Thyroid gland (tissue), 4 donors: ENCODE data around the gene VMP1. TPM values are rescaled to one million over a fixed set of nuclear protein-coding genes. Genes with fewer than 3 reads are reported as not detected.

Experiments
- DNase-seq, 2 donors: peaks; one replicate each; pipeline ENCODE4 v3.0.0-alpha.2; 2019
- H3K27ac ChIP-seq, 3 donors: fragments of 200-600 bp; sonication (generic); 1 replicate in 2 of 3; 2 replicates in 1 of 3; pipeline ENCODE4 v1.5.1; 2016 to 2019; ENCODE audit warnings: mild to moderate bottlenecking in 1 of 3, moderate library complexity in 1 of 3
- H3K27me3 ChIP-seq: fragments of 200-600 bp; sonication (generic); one replicate; pipeline ENCODE4 v1.5.1; 2019
- H3K36me3 ChIP-seq, 2 donors: fragments of 200-600 bp; sonication (generic); one replicate each; pipeline ENCODE4 v1.5.1; 2016 to 2019
- H3K4me1 ChIP-seq, 2 donors: fragments of 200-600 bp; sonication (generic); one replicate each; pipeline ENCODE4 v1.5.1; 2017 to 2019
- H3K4me3 ChIP-seq, 3 donors: fragments of 200-600 bp; sonication (generic); replicated peaks in 1 of 3; 1 replicate in 2 of 3; 2 replicates in 1 of 3; pipeline ENCODE4 v1.5.1; 2016; ENCODE audit warnings: mild to moderate bottlenecking in 1 of 3
- H3K9me3 ChIP-seq: fragments of 200-600 bp; sonication (generic); one replicate; pipeline ENCODE4 v1.5.1; 2017
- POLR2A ChIP-seq, 2 donors: fragments of 450-650 bp; IDR thresholded peaks; one replicate each; pipeline ENCODE4 v1.6.1; 2017; ENCODE audit warnings: antibody characterized with exemption in 2 of 2, mild to moderate bottlenecking in 2 of 2, moderate library complexity in 1 of 2
- WGBS, 2 donors: methylation state at CpG; one replicate each; pipeline ENCODE4 v1.1.5; 2017; 5-methylcytosine and 5-hydroxymethylcytosine counted together
- intact Hi-C: fragments of 100-400 bp; cut with DNase I; formaldehyde crosslinking; loops from one replicate; pipeline ENCODE4 v1.15.1; 2023
- total RNA-seq, 4 donors: library from RNA; depleted of rRNA; stranded (reverse); fragments of >200 nt; gene quantifications; one replicate each; pipeline ENCODE4 v1.2.3, GENCODE V29; 2016
- TF ChIP-seq, protein P1 (sequence below), 6 experiments: fragments of 200-600 bp in 3 of 6; fragments of 450-650 bp in 3 of 6; sonication (generic) in 3 of 6; IDR thresholded peaks; one replicate each; pipeline ENCODE4 v1.5.1; 2016 to 2019; ENCODE audit warnings: antibody characterized with exemption in 6 of 6, mild to moderate bottlenecking in 2 of 6, inconsistent platforms in 1 of 6, moderate library complexity in 1 of 6

VMP1 gene
- total RNA-seq, 4 donors from 2014 or later: 98.5 to 168 (median 125) TPM

DNA sequence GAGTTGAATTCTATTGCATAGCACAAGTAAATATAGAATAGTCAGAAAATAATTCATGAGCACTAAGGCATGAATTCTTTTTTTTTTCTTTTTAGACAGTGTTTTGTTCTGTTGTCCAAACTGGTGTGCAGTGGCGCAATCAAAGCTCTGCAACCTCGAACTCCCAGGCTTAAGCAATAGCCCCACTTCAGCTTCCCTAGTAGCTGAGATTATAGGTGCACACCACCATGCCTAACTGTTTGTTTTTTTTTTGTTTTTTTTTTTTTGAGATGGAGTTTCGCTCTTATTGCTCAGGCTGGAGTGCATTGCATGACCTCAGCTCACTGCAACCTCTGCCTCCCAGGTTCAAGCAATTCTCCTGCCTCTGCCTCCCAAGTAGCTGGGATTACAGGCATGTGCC, 168.7 kb downstream of the VMP1 start:
- Histone ChIP-seq H3K36me3 (peaks cover 21 to 29% of the 10 kb centered on the region in 2 donors), H3K4me3 (no peak overlapping the region), H3K27me3 (no peaks in the 10 kb centered on the region), H3K9me3 (no peaks in the 10 kb centered on the region), H3K4me1 (no peaks in the 10 kb centered on the region), H3K27ac (no peak overlapping the region)
- no peak for DNase-seq
- TF ChIP-seq, protein P1, sequence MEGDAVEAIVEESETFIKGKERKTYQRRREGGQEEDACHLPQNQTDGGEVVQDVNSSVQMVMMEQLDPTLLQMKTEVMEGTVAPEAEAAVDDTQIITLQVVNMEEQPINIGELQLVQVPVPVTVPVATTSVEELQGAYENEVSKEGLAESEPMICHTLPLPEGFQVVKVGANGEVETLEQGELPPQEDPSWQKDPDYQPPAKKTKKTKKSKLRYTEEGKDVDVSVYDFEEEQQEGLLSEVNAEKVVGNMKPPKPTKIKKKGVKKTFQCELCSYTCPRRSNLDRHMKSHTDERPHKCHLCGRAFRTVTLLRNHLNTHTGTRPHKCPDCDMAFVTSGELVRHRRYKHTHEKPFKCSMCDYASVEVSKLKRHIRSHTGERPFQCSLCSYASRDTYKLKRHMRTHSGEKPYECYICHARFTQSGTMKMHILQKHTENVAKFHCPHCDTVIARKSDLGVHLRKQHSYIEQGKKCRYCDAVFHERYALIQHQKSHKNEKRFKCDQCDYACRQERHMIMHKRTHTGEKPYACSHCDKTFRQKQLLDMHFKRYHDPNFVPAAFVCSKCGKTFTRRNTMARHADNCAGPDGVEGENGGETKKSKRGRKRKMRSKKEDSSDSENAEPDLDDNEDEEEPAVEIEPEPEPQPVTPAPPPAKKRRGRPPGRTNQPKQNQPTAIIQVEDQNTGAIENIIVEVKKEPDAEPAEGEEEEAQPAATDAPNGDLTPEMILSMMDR (IDR thresholded peaks at IDR 0.05): no peak
- no peak for TF ChIP-seq POLR2A (IDR thresholded peaks at IDR 0.05)
- intact Hi-C loops: no loop called here
- WGBS, 2 donors: 94 to 96% methylated on average over 3 of the region's 3 CpGs

DNA sequence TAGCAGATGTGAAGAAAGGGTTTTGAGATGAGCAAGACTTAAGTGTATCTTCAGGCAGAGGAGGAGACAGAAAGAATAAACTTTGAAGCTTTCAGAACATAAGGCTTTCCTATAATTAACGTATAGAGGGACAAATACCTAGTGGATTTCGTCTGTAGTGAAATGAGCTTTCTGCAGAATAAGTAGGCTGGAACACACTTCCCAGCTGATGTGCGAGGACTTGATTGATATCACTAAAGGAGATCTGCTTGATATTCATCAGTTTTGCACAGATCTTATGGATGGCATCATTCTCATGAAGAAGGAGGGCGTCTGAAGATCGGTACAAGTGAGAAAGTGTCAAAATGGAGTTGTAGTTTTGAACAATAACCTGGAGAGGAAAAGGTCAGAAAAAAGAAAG, 170.5 kb downstream of the VMP1 start:
- Histone ChIP-seq H3K9me3 (no peaks in the 10 kb centered on the region), H3K27me3 (no peaks in the 10 kb centered on the region), H3K36me3 (peaks cover 24 to 31% of the 10 kb centered on the region in 2 donors), H3K27ac (no peak overlapping the region), H3K4me1 (no peaks in the 10 kb centered on the region), H3K4me3 (no peak overlapping the region)
- DNase-seq: no peak
- intact Hi-C loops: no loop called here
- no peak for TF ChIP-seq POLR2A (IDR thresholded peaks at IDR 0.05)
- TF ChIP-seq, protein P1 (IDR thresholded peaks at IDR 0.05): no peak
- 93 to 94% methylated on average over 5 of the region's 5 CpGs for WGBS, 2 donors

DNA sequence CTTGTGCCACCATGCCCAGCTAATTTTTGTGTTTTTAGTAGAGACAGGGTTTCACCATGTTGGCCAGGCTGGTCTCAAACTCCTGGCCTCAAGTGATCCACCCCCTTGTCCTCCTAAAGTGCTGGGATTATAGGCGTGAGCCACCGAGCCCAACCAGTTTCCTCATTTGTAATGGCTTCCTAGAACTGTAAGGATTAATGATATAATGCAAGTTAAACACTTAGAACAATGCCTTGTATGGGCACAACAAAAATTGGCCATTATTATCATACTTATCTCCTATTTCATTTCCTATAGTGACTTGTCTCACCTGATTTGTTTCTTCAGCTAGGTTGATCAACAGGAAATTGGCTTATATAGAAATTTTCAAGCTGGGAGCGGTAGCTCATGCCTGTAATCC, 171.2 kb downstream of the VMP1 start:
- Histone ChIP-seq H3K4me1 (no peaks in the 10 kb centered on the region), H3K27me3 (no peaks in the 10 kb centered on the region), H3K36me3 (peaks cover 27 to 38% of the 10 kb centered on the region in 2 donors), H3K9me3 (no peaks in the 10 kb centered on the region), H3K4me3 (no peak overlapping the region), H3K27ac (no peak overlapping the region)
- intact Hi-C loops: no loop called here
- TF ChIP-seq, protein P1 (IDR thresholded peaks at IDR 0.05): no peak
- no peak for TF ChIP-seq POLR2A (IDR thresholded peaks at IDR 0.05)
- WGBS, 2 donors: 91 to 95% methylated on average over 3 of the region's 3 CpGs
- no peak for DNase-seq

DNA sequence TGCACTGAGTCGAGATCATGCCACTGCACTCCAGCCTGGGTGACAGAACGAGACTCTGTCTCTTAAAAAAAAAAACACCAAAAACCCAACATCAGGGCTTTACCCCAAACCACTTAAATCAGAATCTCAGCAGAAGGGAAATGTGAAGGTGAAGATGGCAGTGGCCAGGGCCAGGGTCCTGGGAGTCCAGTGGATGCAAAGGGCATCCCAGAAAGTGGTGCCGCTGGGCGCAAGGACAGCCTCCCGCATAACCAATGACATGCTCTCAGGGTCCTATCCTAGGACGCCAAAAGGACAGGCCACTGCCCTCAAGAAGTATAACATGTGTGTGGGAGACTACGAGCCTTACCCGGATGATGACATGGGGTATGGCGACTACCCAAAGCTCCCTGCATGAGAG, 177.4 kb downstream of the VMP1 start:
- TF ChIP-seq POLR2A (IDR thresholded peaks at IDR 0.05): no peak
- TF ChIP-seq, protein P1 (IDR thresholded peaks at IDR 0.05): no peak
- H3K9me3 ChIP-seq: no peaks in the 10 kb centered on the region
- 95 to 96% methylated on average over 9 of the region's 9 CpGs for WGBS, 2 donors
- H3K27ac ChIP-seq: no peak overlapping the region
- DNase-seq: no peak
- intact Hi-C loops: no loop called here
- no peaks in the 10 kb centered on the region for H3K27me3 ChIP-seq
- no peak overlapping the region for H3K4me3 ChIP-seq
- no peaks in the 10 kb centered on the region for H3K4me1 ChIP-seq
- H3K36me3 ChIP-seq: peaks cover 28 to 31% of the 10 kb centered on the region in 2 donors

DNA sequence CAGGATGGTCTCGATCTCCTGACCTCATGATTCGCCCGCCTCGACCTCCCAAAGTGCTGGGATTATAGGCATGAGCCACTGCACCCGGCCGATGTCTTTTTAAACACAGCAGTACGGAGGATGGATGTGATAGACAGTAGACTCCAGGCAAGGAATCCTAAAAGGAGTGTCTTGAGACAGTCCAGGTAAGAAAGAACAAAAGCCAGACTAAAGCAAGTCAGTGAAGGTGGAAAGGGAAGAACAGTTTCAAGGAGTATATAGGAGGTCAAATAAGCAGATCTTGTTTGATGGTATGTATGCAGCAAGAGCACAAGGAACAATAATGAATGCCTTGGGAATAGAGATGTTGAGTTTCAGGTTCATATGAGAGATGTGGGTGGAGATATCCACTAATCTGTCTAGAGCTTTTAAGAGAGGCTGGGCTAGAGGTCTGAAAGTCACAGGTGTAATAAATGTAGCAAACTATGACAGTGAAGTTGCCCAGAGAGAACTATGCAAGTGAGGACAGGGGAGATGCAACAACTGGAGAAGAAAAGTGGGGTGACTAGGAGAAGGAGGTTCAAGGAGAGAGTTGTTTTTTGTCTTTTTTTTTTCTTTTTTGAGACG, 180.8 kb downstream of the VMP1 start:
- no peak overlapping the region for H3K4me3 ChIP-seq
- DNase-seq: no peak
- no peaks in the 10 kb centered on the region for H3K9me3 ChIP-seq
- H3K27me3 ChIP-seq: no peaks in the 10 kb centered on the region
- no peak overlapping the region for H3K27ac ChIP-seq
- intact Hi-C loops: no loop called here
- H3K36me3 ChIP-seq: peaks cover 20 to 23% of the 10 kb centered on the region in 2 donors
- TF ChIP-seq, protein P1 (IDR thresholded peaks at IDR 0.05): no peak
- no peak for TF ChIP-seq POLR2A (IDR thresholded peaks at IDR 0.05)
- H3K4me1 ChIP-seq: peaks cover 4 to 11% of the 10 kb centered on the region in 2 donors
- WGBS, 2 donors: 96 to 97% methylated on average over 8 of the region's 8 CpGs
